ENCODE results near the gene WHAMM.

GRCh38 chr15:82851306-82851850, 42.0 kb downstream of the WHAMM start:
- TF ChIP-seq MAX (IDR thresholded peaks at IDR 0.05) (no peak), CTCF (IDR thresholded peaks at IDR 0.05) (no peak), RAD21 (conservative IDR thresholded peaks at IDR 0.05 in 1 of 2, IDR thresholded peaks at IDR 0.05 in 1 of 2) (no peak), JUNB (IDR thresholded peaks at IDR 0.05) (no peak), CEBPB (IDR thresholded peaks at IDR 0.05) (no peak), PHF8 (IDR thresholded peaks at IDR 0.05; ENCODE audit: borderline replicate concordance, low read depth) (no peak), SMC3 (IDR thresholded peaks at IDR 0.05) (no peak), TP53 (CRISPR knock-in tag; IDR thresholded peaks at IDR 0.05) (no peak), POLR2A (IDR thresholded peaks at IDR 0.05; ENCODE audit: low read length) (no peak), HMGXB4 (CRISPR knock-in tag; IDR thresholded peaks at IDR 0.05; ENCODE audit: borderline replicate concordance) (no peak), CHD2 (IDR thresholded peaks at IDR 0.05; ENCODE audit: low read length, partially characterized antibody) (no peak), POLR2AphosphoS2 (conservative IDR thresholded peaks at IDR 0.05; ENCODE audit: low read length) (no peak), HES2 (IDR thresholded peaks at IDR 0.05) (no peak)
